Fibroblast of lung (primary cell): ENCODE measurements around the gene FXYD4. TPM values are rescaled to one million over a fixed set of nuclear protein-coding genes. Genes with fewer than 3 reads are reported as not detected.

ENCODE experiments used
- DNase-seq, 2 donors: peaks; one replicate each; pipeline versions ENCODE4 v3.0.0 to v3.0.0-alpha.2; 2010; ENCODE audit warnings: low read depth in 2 of 2
- H2AFZ ChIP-seq: 2 replicates; pipeline ENCODE4 v1.5.1; 2012; ENCODE audit warnings: low read length, control low read depth, inconsistent platforms
- H3K27ac ChIP-seq: 2 replicates; pipeline ENCODE4 v1.5.1; 2011; ENCODE audit warnings: low read length, control low read depth; ENCODE audit not compliant: insufficient read depth
- H3K27me3 ChIP-seq: 2 replicates; pipeline ENCODE4 v1.5.1; 2011; ENCODE audit warnings: mild to moderate bottlenecking, low read length; ENCODE audit not compliant: control insufficient read depth, insufficient read depth
- H3K36me3 ChIP-seq: 2 replicates; pipeline ENCODE4 v1.5.1; 2011; ENCODE audit warnings: low read length; ENCODE audit not compliant: control insufficient read depth, insufficient read depth
- H3K4me1 ChIP-seq: 2 replicates; pipeline ENCODE4 v1.5.1; 2011; ENCODE audit warnings: low read length; ENCODE audit not compliant: control insufficient read depth, insufficient read depth; ENCODE audit errors: extremely low read depth
- H3K4me2 ChIP-seq: 2 replicates; pipeline ENCODE4 v1.5.1; 2011; ENCODE audit warnings: low read length, control low read depth; ENCODE audit not compliant: insufficient read depth; ENCODE audit errors: extremely low read depth
- H3K4me3 ChIP-seq, 4 experiments: fragments of 200-600 bp in 1 of 4; sonication (generic) in 1 of 4; replicated peaks in 1 of 4; 2 replicates each; pipeline ENCODE4 v1.5.1; 2011 to 2016; ENCODE audit warnings: low read length in 4 of 4, low read depth in 3 of 4, mild to moderate bottlenecking in 3 of 4, control low read depth in 2 of 4, inconsistent platforms in 1 of 4, mixed read lengths in 1 of 4; ENCODE audit not compliant: insufficient read depth in 1 of 4; ENCODE audit errors: control extremely low read depth in 1 of 4
- H3K79me2 ChIP-seq: 2 replicates; pipeline ENCODE4 v1.5.1; 2012; ENCODE audit warnings: mild to moderate bottlenecking, low read length, inconsistent platforms; ENCODE audit not compliant: control insufficient read depth, insufficient read depth
- H3K9ac ChIP-seq: 2 replicates; pipeline ENCODE4 v1.5.1; 2011; ENCODE audit warnings: mild to moderate bottlenecking, low read length, control low read depth; ENCODE audit not compliant: insufficient read depth
- H3K9me3 ChIP-seq: 2 replicates; pipeline ENCODE4 v1.5.1; 2012; ENCODE audit warnings: low read depth, low read length; ENCODE audit not compliant: control insufficient read depth, insufficient read depth
- H4K20me1 ChIP-seq: 2 replicates; pipeline ENCODE4 v1.5.1; 2011; ENCODE audit warnings: low read length; ENCODE audit not compliant: control insufficient read depth, insufficient read depth; ENCODE audit errors: extremely low read depth
- CTCF ChIP-seq, 2 donors: IDR thresholded peaks in 1 of 2; conservative IDR thresholded peaks in 1 of 2; 1 replicate in 1 of 2; 2 replicates in 1 of 2; pipeline ENCODE4 v1.5.1; 2011 to 2012; ENCODE audit warnings: low read length in 2 of 2, control low read depth in 1 of 2, inconsistent platforms in 1 of 2, low read depth in 1 of 2, mild to moderate bottlenecking in 1 of 2
- EZH2 ChIP-seq: IDR thresholded peaks from 2 replicates; pipeline ENCODE4 v1.5.1; 2012; ENCODE audit warnings: low read length, control low read depth, mild to moderate bottlenecking; ENCODE audit errors: missing control alignments
- polyA plus RNA-seq, 2 donors: library from polyadenylated mRNA; depleted of rRNA in 1 of 2; stranded (reverse) in 1 of 2; unstranded in 1 of 2; fragments of >200 nt; gene quantifications; 2 replicates each; pipeline ENCODE4 v1.2.1, GENCODE V29; 2011 to 2012; ENCODE audit warnings: missing spikeins in 1 of 2
- total RNA-seq: library from RNA; depleted of rRNA; stranded (reverse); fragments of >200 nt; gene quantifications from 2 replicates; pipeline ENCODE4 v1.2.1, GENCODE V29; 2014

FXYD4 gene
- total and polyA plus RNA-seq, 2 donors (not counting 1 experiment from before 2014, with no cell fraction given), result not detected

- no peak for DNase-seq
- H3K27me3 ChIP-seq, result no peaks in the 10 kb centered on the region
- H3K9ac ChIP-seq, result no peak overlapping the region
- H2AFZ ChIP-seq, result no peak overlapping the region
- H3K4me3 ChIP-seq, result peak overlapping the region; percentile 59 to 84 (median 66)
- H3K4me1 ChIP-seq, result peaks cover 12% of the 10 kb centered on the region
- H3K4me2 ChIP-seq, result peak overlapping the region; percentile 92
- H3K9me3 ChIP-seq, result no peaks in the 10 kb centered on the region
- peak overlapping the region; percentile 14 for H3K27ac ChIP-seq
- H4K20me1 ChIP-seq, result peaks cover 3% of the 10 kb centered on the region
- no peak for TF ChIP-seq EZH2
- TF ChIP-seq CTCF (conservative IDR thresholded peaks at IDR 0.05 in 1 of 2, IDR thresholded peaks at IDR 0.05 in 1 of 2; ENCODE audit: low read depth in 1 of 2, low read length in 2 of 2), result no peak
- H3K79me2 ChIP-seq, result peaks cover 91% of the 10 kb centered on the region
- peaks cover 20% of the 10 kb centered on the region for H3K36me3 ChIP-seq
These were observed 23.4 kb downstream of the FXYD4 start for GRCh38 chr10:43394868-43395267.

DNA sequence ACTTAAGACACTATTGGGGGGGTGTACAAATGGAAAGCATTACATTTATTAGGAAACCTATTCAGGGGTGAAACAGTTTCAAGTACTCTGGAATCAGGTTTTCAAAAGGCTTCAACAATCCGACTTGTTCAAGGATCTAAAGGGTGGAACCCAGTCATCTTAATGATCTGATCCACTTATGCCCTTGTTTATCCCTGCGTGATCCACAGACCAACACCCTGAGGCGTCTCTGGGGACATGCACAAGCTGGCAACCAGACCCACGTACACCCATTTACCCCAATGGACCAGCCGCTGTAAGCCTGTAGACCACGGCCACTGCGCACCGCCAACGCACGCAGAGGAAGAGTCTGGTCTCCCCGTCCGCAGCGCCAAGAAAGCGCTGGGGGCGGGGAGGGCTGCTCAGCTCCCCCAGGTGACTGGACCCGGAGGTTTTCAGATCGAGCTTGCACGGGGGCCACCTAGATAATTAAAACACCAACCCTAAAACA is 24.2 kb downstream of the FXYD4 start:
- Histone ChIP-seq H3K4me3 (peak overlapping the region; percentile 59 to 84 (median 66)), H3K4me2 (peak overlapping the region; percentile 92), H3K4me1 (peaks cover 12% of the 10 kb centered on the region), H3K9me3 (no peaks in the 10 kb centered on the region), H4K20me1 (peaks cover 3% of the 10 kb centered on the region), H3K27me3 (no peaks in the 10 kb centered on the region), H3K79me2 (peaks cover 91% of the 10 kb centered on the region), H2AFZ (no peak overlapping the region), H3K36me3 (peaks cover 20% of the 10 kb centered on the region), H3K27ac (peak overlapping the region; percentile 90), H3K9ac (peak overlapping the region; percentile 72)
- no peak for TF ChIP-seq EZH2
- TF ChIP-seq CTCF (conservative IDR thresholded peaks at IDR 0.05 in 1 of 2, IDR thresholded peaks at IDR 0.05 in 1 of 2; ENCODE audit: low read depth in 1 of 2, low read length in 2 of 2), result no peak
- peak in 1 of 2 donors; percentile 26 for DNase-seq

GRCh38 chr10:43396061-43396927 is 24.9 kb downstream of the FXYD4 start:
- DNase-seq, result peak; percentile 69 to 73
- Histone ChIP-seq H4K20me1 (peaks cover 3% of the 10 kb centered on the region), H3K9me3 (no peaks in the 10 kb centered on the region), H3K79me2 (peaks cover 95% of the 10 kb centered on the region), H3K36me3 (peaks cover 20% of the 10 kb centered on the region), H3K9ac (peak overlapping the region; percentile 82), H2AFZ (no peak overlapping the region), H3K27me3 (no peaks in the 10 kb centered on the region), H3K4me3 (peak overlapping the region; percentile 59 to 84 (median 66)), H3K27ac (peak overlapping the region; percentile 90), H3K4me2 (peak overlapping the region; percentile 92), H3K4me1 (peaks cover 12% of the 10 kb centered on the region)
- no peak for TF ChIP-seq CTCF (conservative IDR thresholded peaks at IDR 0.05 in 1 of 2, IDR thresholded peaks at IDR 0.05 in 1 of 2; ENCODE audit: low read depth in 1 of 2, low read length in 2 of 2)
